ENCODE data around the gene DHRS7C. TPM values are rescaled to one million over a fixed set of nuclear protein-coding genes. Genes with fewer than 3 reads are reported as not detected.

DHRS7C gene
- total and polyA plus RNA-seq, 12 donors = not detected

DNA sequence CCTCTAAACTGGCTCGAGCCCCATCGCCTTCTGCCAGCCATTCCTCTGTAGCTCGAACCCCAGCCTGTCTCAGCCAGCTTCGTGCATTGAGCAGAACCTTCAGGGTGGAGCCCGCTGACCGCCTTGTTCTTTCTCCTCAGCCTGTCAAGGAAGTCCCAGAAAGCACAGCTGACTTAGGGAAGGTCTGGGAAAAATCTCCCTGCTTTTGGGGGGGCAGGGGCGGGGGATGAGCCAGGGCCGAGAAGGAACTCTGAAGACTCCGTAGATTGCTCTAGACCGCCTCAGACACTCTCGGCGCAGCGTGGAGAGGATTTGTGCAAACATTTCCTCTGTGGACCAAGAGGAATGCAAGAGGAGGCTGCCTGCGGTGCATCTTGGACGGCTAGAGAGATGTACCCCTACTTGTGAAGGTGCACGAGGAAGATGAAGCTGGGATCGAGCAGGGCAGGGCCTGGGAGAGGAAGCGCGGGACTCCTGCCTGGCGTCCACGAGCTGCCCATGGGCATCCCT lies 34.3 kb upstream of the DHRS7C start, which contains the start of gene GLP2R:
GLP2R (plus strand) TSS at position 284 of the 510 bp plus-strand sequence; CDS start at position 424, 140 bp downstream.
- Histone ChIP-seq H3K27ac (no peak within 1 kb of the TSS), H3K27me3 (no peaks in the 10 kb centered on the region), H3K9me3 (replicated peaks in 1 of 3) (no peaks in the 10 kb centered on the region), H3K4me3 (no peak within 1 kb of the TSS), H3K36me3 (replicated peaks in 1 of 2) (no peaks in the 10 kb centered on the region), H3K4me1 (replicated peaks in 1 of 2) (no peaks in the 10 kb centered on the region)
- TF ChIP-seq POLR2A (IDR thresholded peaks at IDR 0.05) = no peak
- TF ChIP-seq, protein P1, sequence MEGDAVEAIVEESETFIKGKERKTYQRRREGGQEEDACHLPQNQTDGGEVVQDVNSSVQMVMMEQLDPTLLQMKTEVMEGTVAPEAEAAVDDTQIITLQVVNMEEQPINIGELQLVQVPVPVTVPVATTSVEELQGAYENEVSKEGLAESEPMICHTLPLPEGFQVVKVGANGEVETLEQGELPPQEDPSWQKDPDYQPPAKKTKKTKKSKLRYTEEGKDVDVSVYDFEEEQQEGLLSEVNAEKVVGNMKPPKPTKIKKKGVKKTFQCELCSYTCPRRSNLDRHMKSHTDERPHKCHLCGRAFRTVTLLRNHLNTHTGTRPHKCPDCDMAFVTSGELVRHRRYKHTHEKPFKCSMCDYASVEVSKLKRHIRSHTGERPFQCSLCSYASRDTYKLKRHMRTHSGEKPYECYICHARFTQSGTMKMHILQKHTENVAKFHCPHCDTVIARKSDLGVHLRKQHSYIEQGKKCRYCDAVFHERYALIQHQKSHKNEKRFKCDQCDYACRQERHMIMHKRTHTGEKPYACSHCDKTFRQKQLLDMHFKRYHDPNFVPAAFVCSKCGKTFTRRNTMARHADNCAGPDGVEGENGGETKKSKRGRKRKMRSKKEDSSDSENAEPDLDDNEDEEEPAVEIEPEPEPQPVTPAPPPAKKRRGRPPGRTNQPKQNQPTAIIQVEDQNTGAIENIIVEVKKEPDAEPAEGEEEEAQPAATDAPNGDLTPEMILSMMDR (IDR thresholded peaks at IDR 0.05) = no peak
- DNase-seq = no peak
- WGBS, 4 donors = 42 to 59% (median 49%) methylated on average over 15 to 21 of the region's 21 CpGs
- intact Hi-C loops (cut with DNase I) = no loop called here

DNA sequence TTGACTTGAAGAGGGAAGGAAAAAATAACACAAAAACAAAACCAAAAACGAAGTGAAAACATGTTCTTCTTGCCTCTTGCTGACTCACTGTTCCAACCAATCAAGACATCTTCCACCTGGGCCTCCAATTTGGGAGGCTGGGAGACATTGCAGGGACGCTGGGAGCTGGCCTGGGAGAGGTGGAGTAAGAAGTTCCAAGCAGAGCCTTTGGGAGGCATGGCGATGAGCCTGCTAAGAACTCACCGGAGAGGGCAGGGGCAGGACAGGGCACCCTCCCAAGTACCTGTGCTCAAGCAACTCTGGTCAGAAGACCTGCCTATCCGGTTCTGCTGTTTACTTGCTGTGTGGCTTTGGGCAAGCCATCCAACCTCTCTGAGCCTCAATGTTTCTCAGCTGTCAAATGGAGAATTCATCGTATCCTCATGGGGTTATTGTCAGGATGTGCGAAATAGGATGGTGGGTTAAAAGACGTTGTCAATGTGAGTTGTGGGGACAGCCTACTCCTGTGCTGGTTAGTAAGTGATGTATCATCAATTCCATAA lies 33.5 kb upstream of the DHRS7C start:
- H3K9me3 ChIP-seq (replicated peaks in 1 of 3) = no peaks in the 10 kb centered on the region
- H3K27me3 ChIP-seq = no peaks in the 10 kb centered on the region
- TF ChIP-seq POLR2A (IDR thresholded peaks at IDR 0.05) = no peak
- TF ChIP-seq, protein P1 (IDR thresholded peaks at IDR 0.05) = no peak
- no peaks in the 10 kb centered on the region for H3K36me3 ChIP-seq (replicated peaks in 1 of 2)
- intact Hi-C loops (cut with DNase I) = no loop called here
- WGBS, 4 donors = 65 to 76% (median 69%) methylated on average over 6 to 8 of the region's 8 CpGs
- no peak for DNase-seq
- H3K27ac ChIP-seq = no peak overlapping the region
- no peak overlapping the region for H3K4me3 ChIP-seq
- no peaks in the 10 kb centered on the region for H3K4me1 ChIP-seq (replicated peaks in 1 of 2)

DNA sequence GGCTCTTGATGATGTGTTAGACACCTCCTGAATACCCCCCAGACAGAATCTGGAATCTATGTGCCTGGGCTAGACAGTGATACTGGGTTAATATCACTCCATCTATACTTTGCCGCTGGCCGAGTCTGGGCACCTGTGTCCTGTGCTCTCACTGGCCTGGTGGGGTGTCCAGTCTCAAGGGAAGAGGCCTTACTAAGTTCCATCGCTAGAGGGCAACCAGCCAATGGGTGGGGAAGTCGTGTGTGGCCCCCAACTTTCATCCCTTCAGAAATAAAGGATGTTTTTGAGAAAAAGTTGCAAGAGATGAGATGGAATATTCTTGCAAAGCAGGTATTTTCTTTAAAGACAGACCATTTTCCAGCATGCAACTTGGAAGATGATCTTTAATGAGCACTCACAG lies 32.7 kb upstream of the DHRS7C start:
- H3K9me3 ChIP-seq (replicated peaks in 1 of 3) = no peaks in the 10 kb centered on the region
- H3K27ac ChIP-seq = no peak overlapping the region
- intact Hi-C loops (cut with DNase I) = no loop called here
- H3K4me1 ChIP-seq (replicated peaks in 1 of 2) = no peaks in the 10 kb centered on the region
- TF ChIP-seq POLR2A (IDR thresholded peaks at IDR 0.05) = no peak
- TF ChIP-seq, protein P1 (IDR thresholded peaks at IDR 0.05) = no peak
- no peak overlapping the region for H3K4me3 ChIP-seq
- no peaks in the 10 kb centered on the region for H3K36me3 ChIP-seq (replicated peaks in 1 of 2)
- DNase-seq = no peak
- 54 to 63% (median 57%) methylated on average over 4 of the region's 4 CpGs for WGBS, 4 donors
- H3K27me3 ChIP-seq = no peaks in the 10 kb centered on the region

DNA sequence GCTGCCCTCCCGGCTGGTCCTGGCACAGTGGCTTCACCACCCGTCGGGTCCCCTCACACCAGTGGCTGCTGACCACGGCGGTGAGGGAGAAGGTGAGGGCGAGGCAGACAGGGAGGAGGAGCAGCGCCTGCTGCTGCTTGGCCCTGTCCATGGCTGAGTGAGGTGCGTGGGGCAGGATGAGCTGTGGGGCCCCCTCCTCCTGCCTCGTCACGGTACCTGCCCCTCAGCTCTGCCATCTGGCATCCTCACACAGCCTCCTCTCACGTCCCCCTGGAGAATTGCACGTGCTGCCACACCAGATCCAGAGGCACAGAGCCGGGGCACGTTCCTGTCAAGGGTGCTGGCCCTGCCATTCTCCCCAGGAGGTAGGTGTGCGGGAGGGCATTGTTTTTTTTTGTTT lies 30.5 kb upstream of the DHRS7C start, which contains the start of gene GSG1L2:
GSG1L2 (minus strand) TSS at position 159 of the 400 bp plus-strand sequence; CDS start at position 151, 8 bp downstream.
- Histone ChIP-seq H3K9me3 (replicated peaks in 1 of 3) (no peaks in the 10 kb centered on the region), H3K4me3 (no peak within 1 kb of the TSS), H3K27ac (no peak within 1 kb of the TSS), H3K36me3 (replicated peaks in 1 of 2) (no peaks in the 10 kb centered on the region), H3K4me1 (replicated peaks in 1 of 2) (no peaks in the 10 kb centered on the region), H3K27me3 (no peaks in the 10 kb centered on the region)
- DNase-seq = no peak
- WGBS, 4 donors = 57 to 76% (median 66%) methylated on average over 6 to 15 of the region's 15 CpGs
- intact Hi-C loops (cut with DNase I) = no loop called here
- TF ChIP-seq, protein P1 (IDR thresholded peaks at IDR 0.05) = no peak
- TF ChIP-seq POLR2A (IDR thresholded peaks at IDR 0.05) = no peak

Measured in adrenal gland (tissue), 12 donors.